Measurements from ENCODE around the gene BFSP1.

BFSP1 gene

GRCh38 chr20:17518339-17519052 is 12.7 kb downstream of the BFSP1 start:
- no peak for DNase-seq

DNA sequence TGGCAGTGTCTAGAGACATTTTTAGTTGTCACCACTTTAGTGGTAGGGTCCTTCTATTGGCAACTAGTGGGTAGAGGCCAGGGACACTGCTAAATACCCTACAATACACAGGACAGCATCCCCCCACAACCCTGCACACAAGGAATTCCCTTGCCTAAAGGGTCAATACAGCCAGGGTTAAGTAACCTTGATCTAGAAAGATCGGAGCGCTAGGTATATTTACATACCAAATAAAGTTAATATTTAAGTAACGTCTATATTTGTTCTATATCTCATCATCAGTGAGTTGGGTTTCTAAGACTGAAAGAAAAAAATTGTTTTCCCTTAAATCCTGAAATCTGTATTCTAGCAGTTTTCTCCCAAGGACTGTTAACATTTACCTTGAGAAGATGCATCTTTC is 16.1 kb downstream of the BFSP1 start:
- DNase-seq: no peak

- no peak for DNase-seq
These were observed 17.2 kb downstream of the BFSP1 start for GRCh38 chr20:17513939-17514338.

DNA sequence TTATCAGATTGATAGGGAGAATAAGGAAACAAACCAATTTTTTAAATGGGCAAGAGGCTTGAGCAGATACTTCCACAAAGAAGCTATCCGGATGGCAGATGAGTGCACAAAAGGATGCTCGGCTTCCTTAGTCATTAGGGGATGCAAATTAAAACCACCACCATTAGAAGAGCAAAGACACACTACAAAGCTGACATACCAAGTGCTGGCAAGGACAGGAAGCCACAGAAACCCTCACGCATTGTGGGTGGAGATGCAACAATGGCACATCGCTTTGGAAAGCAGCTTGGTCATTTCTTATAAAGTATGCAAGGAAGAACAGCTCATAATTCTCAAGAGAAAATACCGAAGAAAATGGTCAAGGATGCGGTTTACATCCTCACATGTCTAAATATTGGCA is 19.8 kb downstream of the BFSP1 start:
- DNase-seq: no peak

DNA sequence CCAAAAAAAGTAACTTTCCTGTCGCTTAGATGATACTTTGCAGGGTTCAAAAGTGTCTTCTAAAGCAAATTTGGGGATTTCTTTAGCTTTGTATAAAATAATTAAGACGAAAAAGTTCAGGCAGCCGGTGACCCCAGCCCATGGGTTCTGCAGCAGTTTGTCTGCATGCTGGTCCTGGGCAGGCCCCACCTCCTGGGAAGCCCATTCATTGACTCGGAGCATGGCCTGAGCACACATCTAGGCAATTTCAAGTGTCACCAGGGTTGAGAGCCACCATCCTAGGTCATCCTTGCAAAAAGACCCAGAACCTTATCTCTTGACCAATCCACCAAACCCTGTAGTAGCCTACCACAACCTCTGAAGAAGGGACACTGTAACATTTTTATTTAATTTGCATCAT is 20.6 kb downstream of the BFSP1 start:
- DNase-seq: no peak

- no peak for DNase-seq
These were observed 22.4 kb downstream of the BFSP1 start for GRCh38 chr20:17508756-17509155.

DNA sequence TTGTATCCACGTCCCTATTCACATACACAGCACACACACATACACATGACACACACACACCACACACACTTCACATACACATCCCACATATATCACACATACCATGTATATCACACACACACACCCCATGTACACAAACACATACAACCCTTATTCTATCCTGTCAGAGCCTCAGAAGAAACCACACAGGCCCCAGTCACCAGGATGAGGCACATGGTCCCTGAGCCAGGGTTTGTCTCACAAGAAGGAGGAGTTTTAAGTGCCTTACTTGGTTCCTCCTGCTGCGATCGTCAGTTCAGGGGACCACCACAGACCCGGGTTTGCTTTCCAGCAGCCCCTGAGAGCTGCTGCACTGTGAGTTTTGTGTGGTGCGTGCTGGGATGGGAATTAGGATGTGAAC is 23.6 kb downstream of the BFSP1 start:
- no peak for DNase-seq

- DNase-seq: no peak
These were observed 24.1 kb downstream of the BFSP1 start for GRCh38 chr20:17507032-17507431.

- peak; percentile 36 for DNase-seq
These were observed 25.3 kb downstream of the BFSP1 start for GRCh38 chr20:17505636-17506517.

DNA sequence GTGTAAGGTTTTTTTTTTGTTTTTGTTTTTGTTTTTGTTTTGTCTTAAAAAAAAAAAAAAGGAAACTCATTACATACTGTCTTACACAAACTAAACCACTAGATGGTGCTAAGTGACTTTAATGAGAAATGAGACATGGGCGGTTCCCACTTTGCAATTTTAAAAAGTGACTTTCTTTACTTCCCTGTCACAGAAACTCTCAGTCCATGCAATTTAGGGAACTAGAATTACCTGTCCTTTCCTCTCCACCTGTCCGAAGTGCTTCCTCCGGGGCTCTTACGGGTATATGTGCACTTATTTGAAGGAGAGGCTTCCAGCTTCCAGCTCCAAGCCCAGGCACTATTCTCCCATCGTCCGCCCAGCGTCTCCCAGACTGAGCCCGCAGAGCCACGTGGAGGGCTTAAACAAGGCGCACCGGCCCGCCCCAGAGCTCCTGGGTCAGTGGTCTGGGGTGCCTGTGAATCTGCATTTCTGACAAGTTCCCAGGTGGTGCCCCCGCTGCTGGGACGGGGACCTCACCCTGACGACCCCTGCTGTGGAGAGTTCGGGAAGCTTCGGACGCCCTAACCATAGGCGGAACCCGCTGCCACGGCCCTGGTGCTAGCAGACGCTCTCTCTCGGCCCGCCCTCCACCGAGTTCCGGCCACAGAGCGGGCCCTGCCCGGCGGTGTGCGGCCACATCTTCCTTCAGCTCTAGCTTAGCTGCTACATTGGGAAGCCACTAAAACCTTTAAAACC is 26.1 kb downstream of the BFSP1 start:
- DNase-seq: peak; percentile 55

- DNase-seq: no peak
These were observed 26.9 kb downstream of the BFSP1 start for GRCh38 chr20:17504066-17504897.

GRCh38 chr20:17503301-17504065 is 27.7 kb downstream of the BFSP1 start:
- no peak for DNase-seq

DNA sequence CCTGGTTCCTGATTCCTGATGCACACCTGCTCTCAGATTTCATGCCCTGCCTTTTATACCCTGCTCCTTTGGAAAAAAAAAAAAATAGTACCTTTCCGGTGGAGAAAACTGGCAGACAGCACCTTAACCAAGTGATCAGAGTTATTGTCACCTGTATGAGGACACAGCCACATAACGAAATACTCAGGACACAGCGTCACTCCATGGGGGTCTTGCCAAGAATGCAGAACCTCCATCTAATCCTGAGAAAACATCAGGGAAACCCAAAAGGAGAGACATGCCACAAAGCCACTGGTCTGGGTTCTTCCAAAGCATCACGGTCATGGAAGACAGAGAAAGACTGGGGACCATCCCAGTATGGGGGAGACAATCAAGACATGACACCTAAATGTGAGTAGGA is 29.1 kb downstream of the BFSP1 start:
- DNase-seq: no peak

DNA sequence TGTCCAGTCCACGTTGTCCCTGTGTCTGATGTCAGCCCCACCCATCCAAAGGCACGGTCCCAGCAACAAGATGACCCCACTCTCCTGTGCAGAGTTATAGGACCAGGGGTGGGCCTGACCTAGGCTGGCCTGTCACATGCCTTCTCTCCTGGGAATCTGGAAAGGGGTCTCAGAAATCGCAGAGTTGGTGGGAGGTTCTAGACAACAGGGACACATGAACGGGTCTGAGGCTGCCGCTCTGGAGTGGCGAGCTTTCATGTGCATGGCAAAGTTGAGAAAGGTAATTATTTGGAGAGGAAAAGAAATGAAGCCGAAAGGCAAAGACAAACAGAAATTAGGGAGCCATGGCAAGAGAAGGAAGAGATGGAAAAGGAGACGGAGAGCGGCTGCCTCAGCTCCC is 29.5 kb downstream of the BFSP1 start:
- DNase-seq: no peak

GRCh38 chr20:17500826-17501225 is 30.4 kb downstream of the BFSP1 start:
- no peak for DNase-seq

DNA sequence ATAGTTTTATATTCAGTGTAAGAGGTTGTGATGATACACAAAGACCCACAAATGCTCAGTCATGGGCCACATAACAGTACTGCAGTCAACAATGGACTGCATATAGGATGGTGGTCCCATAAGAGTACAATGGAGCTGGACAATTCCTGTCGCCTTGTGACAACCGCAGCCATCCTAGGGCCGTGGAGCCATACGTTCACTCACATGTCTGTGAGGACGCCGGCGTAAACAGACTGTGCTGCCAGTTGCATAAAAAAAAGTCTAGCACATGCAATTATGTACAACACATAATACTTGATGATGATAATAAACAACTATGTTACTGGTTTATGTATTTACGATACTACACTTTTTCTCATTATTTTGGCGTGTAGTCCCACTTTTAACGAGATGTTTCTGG is 30.9 kb downstream of the BFSP1 start:
- no peak for DNase-seq

GRCh38 chr20:17499041-17499440 is 32.1 kb downstream of the BFSP1 start:
- no peak for DNase-seq

- no peak for DNase-seq
These were observed 32.5 kb downstream of the BFSP1 start for GRCh38 chr20:17498641-17499040.

- DNase-seq: no peak
These were observed 33.2 kb downstream of the BFSP1 start for GRCh38 chr20:17497821-17498580.

DNA sequence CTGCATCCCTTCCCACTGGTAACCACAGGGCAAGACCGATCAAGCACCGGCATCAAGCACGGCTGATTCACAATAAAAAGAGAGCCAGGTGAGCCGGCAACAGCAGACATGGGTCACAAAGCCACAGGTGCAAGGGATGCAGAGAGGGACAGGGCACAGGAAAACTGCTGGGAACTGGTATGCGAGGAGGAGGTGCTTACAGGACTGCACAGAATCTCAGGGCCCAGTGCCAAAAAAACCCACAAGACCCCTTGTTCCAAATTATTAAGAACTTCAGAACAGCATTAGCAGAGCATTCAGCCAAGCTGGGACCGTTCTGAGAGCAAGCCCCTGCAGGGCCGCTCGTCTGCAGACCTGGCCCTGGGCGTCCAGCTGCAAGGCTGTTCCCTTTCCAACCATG is 35.4 kb downstream of the BFSP1 start:
- no peak for DNase-seq

DNA sequence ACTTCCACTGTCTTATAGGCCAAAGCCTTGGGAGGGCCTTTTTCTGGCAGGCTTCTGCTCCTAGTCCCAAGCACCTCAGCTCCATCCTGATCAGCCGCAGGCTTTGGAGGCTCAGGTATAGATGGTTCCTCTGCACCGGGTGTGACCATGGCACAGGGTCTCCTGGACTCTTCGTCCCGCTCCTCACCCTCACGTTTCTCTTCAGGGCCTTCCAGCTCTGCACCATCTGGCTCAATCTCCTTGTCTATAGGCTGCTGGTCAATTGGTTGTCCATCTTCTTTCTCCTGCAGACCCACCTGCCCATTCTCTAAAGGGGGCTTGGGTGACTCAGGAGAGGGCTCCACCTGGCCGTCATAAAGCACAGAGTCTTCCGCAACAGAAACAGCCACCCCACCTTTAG is 37.0 kb downstream of the BFSP1 start:
- DNase-seq: no peak

Measured in CD4-positive, alpha-beta T cell treated with Interleukin-15 for 1 hour (primary cell).